Measurements from ENCODE around the gene SLC25A53. TPM values are rescaled to one million over a fixed set of nuclear protein-coding genes. Genes with fewer than 3 reads are reported as not detected.

The SLC25A53 gene
- total RNA-seq, 1 donor from 2014 or later = 4.1 TPM

- H3K27ac Mint-ChIP-seq (ENCODE audit: unreplicated experiment) = no peak overlapping the region
- no peak for TF ChIP-seq CTCF (IDR thresholded peaks at IDR 0.05)
- H3K4me3 Mint-ChIP-seq (ENCODE audit: unreplicated experiment) = no peak overlapping the region
- H3K36me3 Mint-ChIP-seq (ENCODE audit: unreplicated experiment) = peaks cover 7% of the 10 kb centered on the region
- peaks cover 2% of the 10 kb centered on the region for H3K9me3 Mint-ChIP-seq (ENCODE audit: unreplicated experiment)
- no peak for DNase-seq (ENCODE audit: extremely low spot score, unreplicated experiment)
- H3K4me1 Mint-ChIP-seq (ENCODE audit: unreplicated experiment) = peaks cover 11% of the 10 kb centered on the region
- no peaks in the 10 kb centered on the region for H3K27me3 Mint-ChIP-seq (ENCODE audit: unreplicated experiment)
Measured at GRCh38 chrX:104172788-104173187, 16.0 kb upstream of the SLC25A53 start.

GRCh38 chrX:104172121-104172520 lies 15.3 kb upstream of the SLC25A53 start:
- Mint-ChIP-seq H3K27me3 (ENCODE audit: unreplicated experiment) (no peaks in the 10 kb centered on the region), H3K9me3 (ENCODE audit: unreplicated experiment) (no peaks in the 10 kb centered on the region), H3K4me3 (ENCODE audit: unreplicated experiment) (no peak overlapping the region), H3K36me3 (ENCODE audit: unreplicated experiment) (peaks cover 2% of the 10 kb centered on the region), H3K27ac (ENCODE audit: unreplicated experiment) (no peak overlapping the region), H3K4me1 (ENCODE audit: unreplicated experiment) (peaks cover 15% of the 10 kb centered on the region)
- TF ChIP-seq CTCF (IDR thresholded peaks at IDR 0.05) = no peak
- no peak for DNase-seq (ENCODE audit: extremely low spot score, unreplicated experiment)

- H3K36me3 Mint-ChIP-seq (ENCODE audit: unreplicated experiment) = peaks cover 2% of the 10 kb centered on the region
- no peaks in the 10 kb centered on the region for H3K9me3 Mint-ChIP-seq (ENCODE audit: unreplicated experiment)
- H3K27ac Mint-ChIP-seq (ENCODE audit: unreplicated experiment) = no peak overlapping the region
- peak overlapping the region; percentile 77 for H3K4me3 Mint-ChIP-seq (ENCODE audit: unreplicated experiment)
- DNase-seq (ENCODE audit: extremely low spot score, unreplicated experiment) = no peak
- no peaks in the 10 kb centered on the region for H3K27me3 Mint-ChIP-seq (ENCODE audit: unreplicated experiment)
- H3K4me1 Mint-ChIP-seq (ENCODE audit: unreplicated experiment) = peaks cover 21% of the 10 kb centered on the region
- TF ChIP-seq CTCF (IDR thresholded peaks at IDR 0.05) = no peak
Measured at GRCh38 chrX:104168127-104168526, 11.3 kb upstream of the SLC25A53 start.

- Mint-ChIP-seq H3K27ac (ENCODE audit: unreplicated experiment) (no peak overlapping the region), H3K36me3 (ENCODE audit: unreplicated experiment) (peaks cover 2% of the 10 kb centered on the region), H3K4me1 (ENCODE audit: unreplicated experiment) (peaks cover 21% of the 10 kb centered on the region), H3K27me3 (ENCODE audit: unreplicated experiment) (no peaks in the 10 kb centered on the region), H3K4me3 (ENCODE audit: unreplicated experiment) (peak overlapping the region; percentile 77), H3K9me3 (ENCODE audit: unreplicated experiment) (no peaks in the 10 kb centered on the region)
- no peak for DNase-seq (ENCODE audit: extremely low spot score, unreplicated experiment)
- TF ChIP-seq CTCF (IDR thresholded peaks at IDR 0.05) = no peak
Measured at GRCh38 chrX:104166735-104167436, 10.1 kb upstream of the SLC25A53 start.

- Mint-ChIP-seq H3K27me3 (ENCODE audit: unreplicated experiment) (no peaks in the 10 kb centered on the region), H3K4me1 (ENCODE audit: unreplicated experiment) (peaks cover 21% of the 10 kb centered on the region), H3K36me3 (ENCODE audit: unreplicated experiment) (peaks cover 2% of the 10 kb centered on the region), H3K4me3 (ENCODE audit: unreplicated experiment) (peak within 1 kb of the TSS; percentile 81), H3K9me3 (ENCODE audit: unreplicated experiment) (no peaks in the 10 kb centered on the region), H3K27ac (ENCODE audit: unreplicated experiment) (peak within 1 kb of the TSS; percentile 90)
- TF ChIP-seq CTCF (IDR thresholded peaks at IDR 0.05) = peak; percentile 73
- peak; percentile 95 for DNase-seq (ENCODE audit: extremely low spot score, unreplicated experiment)
Measured at GRCh38 chrX:104165894-104166734, 9.3 kb upstream of the SLC25A53 start, which contains the start of gene FAM199X. Gene FAM199X, plus strand, starts transcription at chrX:104166453. Its CDS starts 333 bp downstream, at chrX:104166786.
